ENCODE measurements around the gene PDE11A. TPM values are rescaled to one million over a fixed set of nuclear protein-coding genes. Genes with fewer than 3 reads are reported as not detected.

PDE11A gene
- total RNA-seq, 1 donor = under 0.01 TPM

DNA sequence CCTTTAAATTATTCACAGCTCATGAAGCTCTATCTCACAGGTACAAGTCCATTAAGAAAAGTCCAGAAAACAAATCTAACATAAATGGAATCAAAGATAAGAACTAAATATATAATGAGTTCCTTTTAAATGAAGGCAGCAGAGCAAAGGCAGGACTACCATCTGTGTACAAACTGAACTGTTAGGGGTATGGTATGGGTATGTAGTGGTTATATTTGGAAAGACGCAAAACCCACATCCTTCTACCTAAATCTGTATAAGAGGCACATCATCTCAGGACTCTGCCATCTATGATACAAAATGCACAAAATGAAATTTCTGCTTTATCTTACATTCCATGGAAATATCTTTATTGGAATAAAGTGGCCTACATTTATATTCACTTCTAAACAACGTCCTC, 59.9 kb downstream of the PDE11A start:
- H3K4me3 ChIP-seq (ENCODE audit: low read depth, low read length) = no peak overlapping the region
- TF ChIP-seq CTCF (IDR thresholded peaks at IDR 0.05; ENCODE audit: insufficient read depth, low read depth, low read length) = no peak
- DNase-seq (ENCODE audit: low read depth) = no peak

GRCh38 chr2:178009813-178010212, 62.8 kb downstream of the PDE11A start:
- no peak for TF ChIP-seq CTCF (IDR thresholded peaks at IDR 0.05; ENCODE audit: insufficient read depth, low read depth, low read length)
- DNase-seq (ENCODE audit: low read depth) = no peak
- no peak overlapping the region for H3K4me3 ChIP-seq (ENCODE audit: low read depth, low read length)

DNA sequence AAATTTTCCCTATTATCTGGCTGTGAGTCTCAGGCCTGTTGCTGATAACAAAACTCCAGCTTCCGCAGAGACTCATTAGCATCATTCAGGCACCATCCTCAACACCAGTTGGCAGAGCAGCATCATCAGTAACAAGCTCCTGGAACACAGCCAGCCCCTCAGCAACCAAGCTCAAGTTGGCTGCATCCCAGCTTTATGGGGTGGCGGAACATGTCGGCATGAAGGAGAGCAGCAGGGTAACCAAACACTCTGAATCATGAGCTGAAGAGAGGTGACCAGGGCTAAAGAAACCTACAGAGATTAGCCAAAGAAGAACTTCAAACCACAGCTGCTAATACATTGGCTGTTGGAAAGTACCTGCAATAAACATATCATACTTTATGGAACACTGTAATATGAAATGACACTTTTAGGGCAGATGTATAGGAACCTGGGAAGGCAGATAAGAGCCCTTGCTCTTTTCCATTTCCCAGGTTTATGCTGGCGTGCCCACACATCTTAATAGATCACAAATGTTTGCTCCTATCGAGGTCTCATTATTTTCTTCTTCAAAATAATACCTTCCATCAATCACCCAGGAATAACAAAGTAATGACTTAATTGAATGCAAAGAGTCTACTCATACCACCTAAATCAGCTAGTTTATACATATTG, 63.8 kb downstream of the PDE11A start:
- H3K4me3 ChIP-seq (ENCODE audit: low read depth, low read length) = no peak overlapping the region
- TF ChIP-seq CTCF (IDR thresholded peaks at IDR 0.05; ENCODE audit: insufficient read depth, low read depth, low read length) = no peak
- DNase-seq (ENCODE audit: low read depth) = no peak

- H3K4me3 ChIP-seq (ENCODE audit: low read depth, low read length) = no peak overlapping the region
- no peak for TF ChIP-seq CTCF (IDR thresholded peaks at IDR 0.05; ENCODE audit: insufficient read depth, low read depth, low read length)
- DNase-seq (ENCODE audit: low read depth) = no peak
These were observed 65.9 kb downstream of the PDE11A start for GRCh38 chr2:178006710-178007109.

DNA sequence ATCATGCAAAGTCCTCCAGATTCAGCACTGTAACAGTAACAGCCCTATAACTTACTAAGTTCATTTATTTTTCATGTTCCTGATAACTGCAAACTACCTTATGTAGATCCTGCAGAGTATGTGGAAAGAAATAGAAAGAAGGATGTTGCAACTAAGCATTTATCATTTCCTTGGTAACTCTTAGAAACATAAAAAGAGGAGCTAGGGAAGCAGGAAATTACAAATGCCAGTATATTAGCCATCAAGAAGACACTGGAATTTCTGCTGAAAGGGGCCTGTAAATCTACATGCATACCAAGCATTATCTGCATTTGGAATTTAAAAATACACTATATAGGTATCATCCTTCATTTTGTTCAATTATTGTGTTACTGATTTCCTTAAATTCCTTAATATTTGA, 66.8 kb downstream of the PDE11A start:
- no peak overlapping the region for H3K4me3 ChIP-seq (ENCODE audit: low read depth, low read length)
- no peak for TF ChIP-seq CTCF (IDR thresholded peaks at IDR 0.05; ENCODE audit: insufficient read depth, low read depth, low read length)
- no peak for DNase-seq (ENCODE audit: low read depth)

GRCh38 chr2:178002038-178002437, 70.5 kb downstream of the PDE11A start:
- H3K4me3 ChIP-seq (ENCODE audit: low read depth, low read length) = no peak overlapping the region
- no peak for TF ChIP-seq CTCF (IDR thresholded peaks at IDR 0.05; ENCODE audit: insufficient read depth, low read depth, low read length)
- DNase-seq (ENCODE audit: low read depth) = no peak

DNA sequence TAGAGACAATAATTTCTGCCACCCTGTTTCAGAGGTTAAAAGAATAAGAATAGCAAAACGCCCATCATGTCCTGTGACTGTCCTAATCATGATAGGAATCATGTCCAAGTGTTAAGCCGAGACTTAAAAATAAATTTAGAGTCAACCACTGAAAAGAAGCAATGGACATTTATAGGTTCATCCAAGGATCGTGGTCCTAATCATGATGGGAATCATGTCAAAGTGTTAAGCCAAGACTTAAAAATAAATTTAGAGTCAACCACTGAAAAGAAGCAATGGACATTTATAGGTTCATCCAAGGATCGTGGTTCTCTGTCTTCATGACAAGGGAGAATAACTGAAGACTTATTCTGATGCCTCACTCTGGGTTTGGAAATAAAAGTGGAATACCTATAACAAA, 73.6 kb downstream of the PDE11A start:
- no peak for DNase-seq (ENCODE audit: low read depth)
- no peak overlapping the region for H3K4me3 ChIP-seq (ENCODE audit: low read depth, low read length)
- TF ChIP-seq CTCF (IDR thresholded peaks at IDR 0.05; ENCODE audit: insufficient read depth, low read depth, low read length) = no peak
